ENCODE results near the gene AOX1.

AOX1 gene

DNA sequence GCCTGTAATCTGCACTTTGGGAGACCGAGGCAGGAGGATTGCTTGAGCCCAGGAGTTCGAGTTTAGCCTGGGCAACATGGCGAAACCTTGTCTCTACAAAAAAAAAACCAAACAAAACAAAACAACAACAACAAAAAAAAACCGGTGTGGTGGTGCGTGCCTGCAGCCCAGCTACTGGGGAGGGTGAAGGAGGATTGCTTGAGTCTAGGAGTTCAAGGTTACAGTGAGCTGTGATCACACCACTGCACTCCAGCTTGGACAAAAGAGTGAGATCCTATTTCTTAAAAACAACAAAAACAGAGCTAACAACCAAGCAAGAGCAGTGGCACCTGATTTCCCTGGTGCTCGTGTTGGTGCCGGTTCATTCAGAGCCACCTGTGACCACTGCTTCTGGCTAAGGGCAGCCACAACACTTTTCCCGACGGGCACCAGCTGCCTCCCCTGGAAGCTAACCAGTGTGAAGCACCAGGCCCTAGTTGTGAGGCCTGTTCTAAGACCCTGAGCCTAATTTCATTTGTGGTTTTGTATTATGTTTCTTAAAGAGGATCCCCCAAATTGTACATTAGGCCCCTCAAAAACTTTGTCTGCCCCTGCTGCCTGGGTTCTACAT, 1.3 kb downstream of the AOX1 start:
- Histone ChIP-seq H3K79me2 (ENCODE audit: control insufficient read depth, low read length) (no peaks in the 10 kb centered on the region), H3K4me1 (ENCODE audit: control insufficient read depth, low read length) (peaks cover 26% of the 10 kb centered on the region), H3F3A (ENCODE audit: control insufficient read depth, insufficient read depth) (peaks cover 4% of the 10 kb centered on the region), H3K9me2 (replicated peaks; ENCODE audit: control insufficient read depth, low read length) (no peaks in the 10 kb centered on the region), H3K27ac (ENCODE audit: low read depth, low read length) (no peak overlapping the region), H3K9me3 (ENCODE audit: control insufficient read depth, insufficient read depth, low read length) (no peaks in the 10 kb centered on the region), H4K20me1 (ENCODE audit: control insufficient read depth, insufficient read depth, low read depth, low read length) (peaks cover 3% of the 10 kb centered on the region; the same call in 1 of the 2 replicates), H3K27me3 (ENCODE audit: control insufficient read depth, low read length) (no peaks in the 10 kb centered on the region), H3K4me2 (ENCODE audit: low read length) (no peak overlapping the region), H3K4me3 (ENCODE audit: low read length) (no peak overlapping the region), H3K36me3 (ENCODE audit: control insufficient read depth, low read length) (peaks cover 12% of the 10 kb centered on the region; the same call in 1 of the 2 replicates)
- TF ChIP-seq EZH2phosphoT487 (IDR thresholded peaks at IDR 0.05; ENCODE audit: borderline replicate concordance, low read length) = no peak
- TF ChIP-seq, protein P1, sequence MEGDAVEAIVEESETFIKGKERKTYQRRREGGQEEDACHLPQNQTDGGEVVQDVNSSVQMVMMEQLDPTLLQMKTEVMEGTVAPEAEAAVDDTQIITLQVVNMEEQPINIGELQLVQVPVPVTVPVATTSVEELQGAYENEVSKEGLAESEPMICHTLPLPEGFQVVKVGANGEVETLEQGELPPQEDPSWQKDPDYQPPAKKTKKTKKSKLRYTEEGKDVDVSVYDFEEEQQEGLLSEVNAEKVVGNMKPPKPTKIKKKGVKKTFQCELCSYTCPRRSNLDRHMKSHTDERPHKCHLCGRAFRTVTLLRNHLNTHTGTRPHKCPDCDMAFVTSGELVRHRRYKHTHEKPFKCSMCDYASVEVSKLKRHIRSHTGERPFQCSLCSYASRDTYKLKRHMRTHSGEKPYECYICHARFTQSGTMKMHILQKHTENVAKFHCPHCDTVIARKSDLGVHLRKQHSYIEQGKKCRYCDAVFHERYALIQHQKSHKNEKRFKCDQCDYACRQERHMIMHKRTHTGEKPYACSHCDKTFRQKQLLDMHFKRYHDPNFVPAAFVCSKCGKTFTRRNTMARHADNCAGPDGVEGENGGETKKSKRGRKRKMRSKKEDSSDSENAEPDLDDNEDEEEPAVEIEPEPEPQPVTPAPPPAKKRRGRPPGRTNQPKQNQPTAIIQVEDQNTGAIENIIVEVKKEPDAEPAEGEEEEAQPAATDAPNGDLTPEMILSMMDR (IDR thresholded peaks at IDR 0.05; ENCODE audit: low read depth, low read length, poor library complexity, severe bottlenecking) = no peak

DNA sequence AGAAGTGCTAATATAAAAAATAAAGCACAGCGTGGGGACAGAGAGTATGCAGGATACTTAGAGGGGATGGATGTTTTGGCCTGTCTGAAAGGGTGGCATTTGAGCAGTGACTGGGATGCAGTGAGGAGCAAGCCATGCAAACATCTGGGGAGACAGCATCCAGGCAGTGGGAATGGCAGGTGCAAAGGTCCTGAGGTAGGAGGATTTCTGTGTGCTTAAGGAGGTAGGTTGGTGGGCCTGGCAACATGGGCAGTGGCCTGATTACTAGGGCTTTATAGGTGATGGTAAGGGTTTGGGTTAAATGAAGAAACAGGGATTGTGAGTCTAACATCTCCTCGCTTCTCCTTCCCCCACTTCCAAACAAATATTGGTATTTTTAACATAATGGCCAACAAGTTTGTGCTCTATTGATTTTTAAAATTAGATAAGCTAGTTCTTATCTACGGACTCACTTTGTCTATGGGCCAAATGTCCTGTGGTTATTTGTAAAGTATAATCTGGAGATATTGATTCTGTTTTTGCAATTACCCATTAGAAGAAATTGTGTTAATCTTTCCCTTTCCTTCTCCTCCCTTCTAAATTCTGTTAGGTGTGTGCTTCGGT, 2.4 kb downstream of the AOX1 start:
- H3K27me3 ChIP-seq (ENCODE audit: control insufficient read depth, low read length) = peaks cover 8% of the 10 kb centered on the region

DNA sequence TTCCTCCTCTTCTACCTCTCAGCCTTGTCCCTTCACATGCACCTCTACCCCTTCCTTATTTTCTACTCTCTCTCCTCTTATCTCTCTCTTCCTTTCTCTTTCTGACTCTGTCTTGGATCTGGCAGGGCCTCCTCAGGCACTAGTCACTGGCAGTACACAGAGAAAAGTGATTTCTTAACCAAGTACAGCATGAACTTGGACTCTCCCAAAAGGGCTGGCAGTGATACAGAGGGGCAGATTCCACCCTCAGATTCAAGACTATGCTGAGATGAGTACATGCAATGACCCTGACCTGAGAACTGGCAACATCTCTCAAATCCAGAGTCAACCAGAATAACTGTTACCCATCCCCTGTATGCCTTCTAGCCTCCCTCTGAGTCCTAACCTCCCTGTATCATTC, 4.3 kb downstream of the AOX1 start:
- TF ChIP-seq, protein P1 (IDR thresholded peaks at IDR 0.05; ENCODE audit: low read depth, low read length, poor library complexity, severe bottlenecking) = no peak
- no peak for TF ChIP-seq EZH2phosphoT487 (IDR thresholded peaks at IDR 0.05; ENCODE audit: borderline replicate concordance, low read length)
- Histone ChIP-seq H3K27ac (ENCODE audit: low read depth, low read length) (no peak overlapping the region), H3K4me3 (ENCODE audit: low read length) (no peak overlapping the region), H3K27me3 (ENCODE audit: control insufficient read depth, low read length) (peaks cover 18% of the 10 kb centered on the region), H3K9me2 (replicated peaks; ENCODE audit: control insufficient read depth, low read length) (no peaks in the 10 kb centered on the region), H4K20me1 (ENCODE audit: control insufficient read depth, insufficient read depth, low read depth, low read length) (no peaks in the 10 kb centered on the region), H3F3A (ENCODE audit: control insufficient read depth, insufficient read depth) (no peaks in the 10 kb centered on the region), H3K4me2 (ENCODE audit: low read length) (no peak overlapping the region), H3K9me3 (ENCODE audit: control insufficient read depth, insufficient read depth, low read length) (no peaks in the 10 kb centered on the region), H3K36me3 (ENCODE audit: control insufficient read depth, low read length) (no peaks in the 10 kb centered on the region), H3K4me1 (ENCODE audit: control insufficient read depth, low read length) (peaks cover 8% of the 10 kb centered on the region), H3K79me2 (ENCODE audit: control insufficient read depth, low read length) (no peaks in the 10 kb centered on the region)

More for the DNA sequence above, 2.4 kb downstream of the AOX1 start:
- peaks cover 10% of the 10 kb centered on the region; the same call in 1 of the 2 replicates for H3K36me3 ChIP-seq (ENCODE audit: control insufficient read depth, low read length)
- H3K9me2 ChIP-seq (replicated peaks; ENCODE audit: control insufficient read depth, low read length) = no peaks in the 10 kb centered on the region
- no peaks in the 10 kb centered on the region for H3K79me2 ChIP-seq (ENCODE audit: control insufficient read depth, low read length)
- peaks cover 26% of the 10 kb centered on the region for H3K4me1 ChIP-seq (ENCODE audit: control insufficient read depth, low read length)
- TF ChIP-seq EZH2phosphoT487 (IDR thresholded peaks at IDR 0.05; ENCODE audit: borderline replicate concordance, low read length) = no peak
- TF ChIP-seq, protein P1 (IDR thresholded peaks at IDR 0.05; ENCODE audit: low read depth, low read length, poor library complexity, severe bottlenecking) = no peak
- no peak overlapping the region for H3K4me3 ChIP-seq (ENCODE audit: low read length)
- H3K4me2 ChIP-seq (ENCODE audit: low read length) = no peak overlapping the region
- peaks cover 3% of the 10 kb centered on the region; the same call in 1 of the 2 replicates for H4K20me1 ChIP-seq (ENCODE audit: control insufficient read depth, insufficient read depth, low read depth, low read length)
- H3F3A ChIP-seq (ENCODE audit: control insufficient read depth, insufficient read depth) = peaks cover 4% of the 10 kb centered on the region
- H3K9me3 ChIP-seq (ENCODE audit: control insufficient read depth, insufficient read depth, low read length) = no peaks in the 10 kb centered on the region
- H3K27ac ChIP-seq (ENCODE audit: low read depth, low read length) = no peak overlapping the region
